Ovary (tissue), 9 donors: ENCODE data around the gene TFDP1. TPM values are rescaled to one million over a fixed set of nuclear protein-coding genes. Genes with fewer than 3 reads are reported as not detected.

ENCODE experiments used
- DNase-seq, 5 donors: peaks; one replicate each; pipeline ENCODE4 v3.0.0-alpha.2; 2019 to 2020
- H3K27ac ChIP-seq, 2 donors: fragments of 200-600 bp; one replicate each; pipeline versions ENCODE4 v1.5.1 to v1.8.0; 2019 to 2022
- H3K27me3 ChIP-seq: fragments of 200-600 bp; one replicate; pipeline ENCODE4 v1.8.0; 2022
- H3K36me3 ChIP-seq: fragments of 200-600 bp; sonication (generic); one replicate; pipeline ENCODE4 v1.5.1; 2019
- H3K4me1 ChIP-seq: one replicate; pipeline ENCODE4 v1.8.1; 2013; ENCODE audit warnings: mild to moderate bottlenecking, moderate library complexity; ENCODE audit not compliant: insufficient read depth
- H3K4me3 ChIP-seq: fragments of 200-600 bp; sonication (generic); one replicate; pipeline ENCODE4 v1.5.1; 2017
- H3K9me3 ChIP-seq, 2 donors: fragments of 200-600 bp in 1 of 2; sonication (generic) in 1 of 2; one replicate each; pipeline versions ENCODE4 v1.5.1 to v1.8.1; 2013 to 2019; ENCODE audit warnings: mild to moderate bottlenecking in 1 of 2, moderate library complexity in 1 of 2
- EP300 ChIP-seq: sonication (generic); formaldehyde crosslinking; IDR thresholded peaks from one replicate; pipeline ENCODE4 v1.6.1; 2017; ENCODE audit warnings: antibody characterized with exemption
- POLR2A ChIP-seq: fragments of 450-650 bp; IDR thresholded peaks from one replicate; pipeline ENCODE4 v1.6.1; 2017; ENCODE audit warnings: antibody characterized with exemption, mild to moderate bottlenecking, moderate library complexity
- whole genome bisulfite sequencing, 3 donors: extraction: QIAGEN DNeasy Blood & Tissue Kit in 1 of 3; methylation state at CpG; one replicate each; pipeline versions ENCODE4 v1.1.5 to v1.1.7; 2013 to 2017; 5-methylcytosine and 5-hydroxymethylcytosine counted together
- intact Hi-C, 4 donors: fragments of 100-400 bp; cut with DNase I; formaldehyde crosslinking; loops; one replicate each; pipeline versions ENCODE4 v1.11.0 to v1.15.1; 2022 to 2023
- polyA plus RNA-seq, 2 donors: library from polyadenylated mRNA; stranded (reverse); fragments of 200-250 nt in 1 of 2; fragments of 350-450 nt in 1 of 2; fragmentation: Illumina TruSeq in 1 of 2; extraction: RNeasy Lipid Tissue Mini Kit (QIAGEN cat#74804) in 1 of 2; gene quantifications; one replicate each; pipeline ENCODE4 v1.2.3, GENCODE V29; 2013 to 2014
- total RNA-seq, 7 donors: library from RNA; depleted of rRNA in 2 of 7; stranded (reverse); fragments of >200 nt in 2 of 7; fragmentation: NEBNext Ultra II Directional in 3 of 7; extraction: Animal tissue kit (Norgen Biotek cat#: 25700) in 3 of 7; gene quantifications; one replicate each; pipeline versions ENCODE4 v1.1.0 to v1.2.4, GENCODE V29; 2016 to 2023
- TF ChIP-seq, protein P1 (sequence below), 3 donors: fragments of 450-650 bp in 2 of 3; fragments of 200-600 bp in 1 of 3; IDR thresholded peaks; one replicate each; pipeline versions ENCODE4 v1.5.1 to v1.8.0; 2016 to 2022; ENCODE audit warnings: antibody characterized with exemption in 3 of 3, mild to moderate bottlenecking in 1 of 3
- donor health status: DM: no; HTN: no; CAD: no; lungs with moderate emphysema.
- donor health status: DM: no; HTN: no; CAD: no.
- donor health status: Bipolar disorder and iron deficiency.
- donor health status: DM: yes; HTN: yes; CAD: no.
- donor health status: DM: no; HTN: no; CAD: no.
- donor health status: DM: yes; HTN: yes; CAD: no.

Gene TFDP1
- total and polyA plus RNA-seq, 9 donors = 8.8 to 45.6 (median 33.8) TPM

DNA sequence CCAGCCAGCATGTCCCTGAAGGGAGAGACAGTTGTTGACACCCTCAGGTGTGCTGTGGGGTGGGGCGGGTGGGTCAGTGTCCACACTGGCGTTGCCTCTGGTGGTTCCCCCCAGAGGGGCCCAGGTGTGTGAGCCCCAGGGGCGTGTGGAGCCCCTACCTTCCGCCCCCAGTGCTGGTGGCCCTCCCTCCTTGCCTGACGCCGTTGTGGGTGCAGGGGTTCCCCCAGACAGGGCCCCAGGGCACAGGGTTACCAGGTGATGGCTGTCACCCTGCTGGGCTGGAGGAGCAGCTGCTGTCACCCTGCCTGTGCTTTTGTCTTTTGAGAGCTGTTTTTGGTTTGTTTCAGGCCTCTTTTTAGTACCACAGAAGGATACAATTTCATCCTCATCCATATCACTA is 46.3 kb downstream of the TFDP1 start:
- DNase-seq = no peak

DNA sequence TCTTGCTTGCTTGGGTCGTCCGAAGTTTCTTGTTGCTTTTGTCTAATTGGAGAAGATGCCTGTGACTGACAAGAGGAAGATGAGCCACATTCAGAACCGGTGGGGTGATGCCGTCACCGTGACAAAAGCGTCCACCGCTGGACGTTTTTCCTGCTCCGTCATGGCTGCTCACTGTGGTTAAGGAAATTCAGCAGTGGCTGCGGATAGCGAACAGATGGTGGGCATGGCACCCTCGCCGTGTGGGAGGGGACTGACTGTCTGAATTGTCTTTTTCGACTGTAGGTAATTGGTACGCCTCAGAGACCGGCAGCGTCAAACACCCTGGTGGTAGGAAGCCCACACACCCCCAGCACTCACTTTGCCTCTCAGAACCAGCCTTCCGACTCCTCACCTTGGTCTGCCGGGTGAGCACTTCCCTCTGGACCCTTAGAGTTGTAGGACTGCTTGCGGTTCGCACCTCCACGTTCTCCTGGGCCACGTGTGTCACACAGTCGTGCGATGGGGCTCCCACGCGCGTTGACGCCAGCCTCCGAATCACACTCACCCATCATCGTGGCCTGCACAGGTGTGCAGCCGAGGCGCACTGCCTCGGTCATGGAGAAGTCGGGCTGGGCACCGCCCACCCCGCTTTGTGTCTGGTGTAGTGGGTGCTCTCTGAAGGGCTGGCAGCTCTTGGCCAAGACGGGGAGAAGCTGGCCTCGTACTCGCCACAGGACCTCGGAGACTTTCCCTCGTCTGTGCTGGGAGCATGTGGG is 47.0 kb downstream of the TFDP1 start:
- TF ChIP-seq EP300 (no peak), POLR2A (no peak)
- TF ChIP-seq, protein P1, sequence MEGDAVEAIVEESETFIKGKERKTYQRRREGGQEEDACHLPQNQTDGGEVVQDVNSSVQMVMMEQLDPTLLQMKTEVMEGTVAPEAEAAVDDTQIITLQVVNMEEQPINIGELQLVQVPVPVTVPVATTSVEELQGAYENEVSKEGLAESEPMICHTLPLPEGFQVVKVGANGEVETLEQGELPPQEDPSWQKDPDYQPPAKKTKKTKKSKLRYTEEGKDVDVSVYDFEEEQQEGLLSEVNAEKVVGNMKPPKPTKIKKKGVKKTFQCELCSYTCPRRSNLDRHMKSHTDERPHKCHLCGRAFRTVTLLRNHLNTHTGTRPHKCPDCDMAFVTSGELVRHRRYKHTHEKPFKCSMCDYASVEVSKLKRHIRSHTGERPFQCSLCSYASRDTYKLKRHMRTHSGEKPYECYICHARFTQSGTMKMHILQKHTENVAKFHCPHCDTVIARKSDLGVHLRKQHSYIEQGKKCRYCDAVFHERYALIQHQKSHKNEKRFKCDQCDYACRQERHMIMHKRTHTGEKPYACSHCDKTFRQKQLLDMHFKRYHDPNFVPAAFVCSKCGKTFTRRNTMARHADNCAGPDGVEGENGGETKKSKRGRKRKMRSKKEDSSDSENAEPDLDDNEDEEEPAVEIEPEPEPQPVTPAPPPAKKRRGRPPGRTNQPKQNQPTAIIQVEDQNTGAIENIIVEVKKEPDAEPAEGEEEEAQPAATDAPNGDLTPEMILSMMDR (IDR thresholded peaks at IDR 0.05) = no peak
- no peak overlapping the region for H3K27ac ChIP-seq
- peak in 1 of 5 donors; percentile 21 for DNase-seq
- no peak overlapping the region for H3K4me3 ChIP-seq
- H3K36me3 ChIP-seq = no peaks in the 10 kb centered on the region
- H3K9me3 ChIP-seq = no peaks in the 10 kb centered on the region
- no peaks in the 10 kb centered on the region for H3K4me1 ChIP-seq
- 92 to 94% (median 93%) methylated on average over 42 of the region's 42 CpGs for WGBS, 3 donors
- H3K27me3 ChIP-seq = no peaks in the 10 kb centered on the region
- intact Hi-C loops = no loop called here

More for the DNA sequence above, 46.3 kb downstream of the TFDP1 start:
- TF ChIP-seq EP300 (no peak), POLR2A (no peak)
- TF ChIP-seq, protein P1 (IDR thresholded peaks at IDR 0.05) = no peak
- Histone ChIP-seq H3K4me3 (no peak overlapping the region), H3K27me3 (no peaks in the 10 kb centered on the region), H3K27ac (no peak overlapping the region), H3K36me3 (no peaks in the 10 kb centered on the region), H3K4me1 (peaks cover 2% of the 10 kb centered on the region), H3K9me3 (no peaks in the 10 kb centered on the region)
- intact Hi-C loops = no loop called here
- 86 to 93% (median 91%) methylated on average over 6 of the region's 6 CpGs for WGBS, 3 donors

DNA sequence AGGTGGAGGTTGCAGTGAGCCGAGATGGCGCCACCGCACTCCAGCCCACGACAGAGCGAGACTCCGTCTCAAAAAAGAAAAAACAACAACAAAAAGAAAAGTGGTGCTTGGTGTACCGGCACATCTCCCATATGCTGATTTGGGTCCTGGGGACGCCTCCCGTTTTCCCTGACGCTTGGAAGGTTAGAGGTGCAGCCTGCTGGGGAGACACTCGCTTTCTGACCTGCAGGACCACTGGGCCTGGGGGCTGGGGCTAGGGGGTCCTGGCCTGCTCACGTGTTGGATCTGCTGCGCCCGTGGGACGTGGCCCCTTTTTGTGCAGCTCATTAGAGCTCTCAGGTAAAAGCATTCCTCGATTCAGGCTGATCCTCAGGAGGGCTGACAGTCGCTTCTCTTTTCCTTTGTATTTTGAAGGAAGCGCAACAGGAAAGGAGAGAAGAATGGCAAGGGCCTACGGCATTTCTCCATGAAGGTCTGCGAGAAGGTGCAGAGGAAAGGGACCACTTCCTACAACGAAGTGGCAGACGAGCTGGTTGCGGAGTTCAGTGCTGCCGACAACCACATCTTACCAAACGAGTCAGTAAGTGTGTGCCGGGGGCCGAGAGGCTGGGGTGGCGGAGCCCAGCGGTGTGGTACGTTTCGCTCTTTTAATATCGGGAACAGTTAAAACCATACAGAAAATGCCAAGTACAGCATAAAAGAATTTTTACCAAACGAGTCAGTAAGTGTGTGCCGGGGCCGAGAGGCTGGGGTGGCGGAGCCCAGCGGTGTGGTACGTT is 48.3 kb downstream of the TFDP1 start:
- H3K36me3 ChIP-seq = no peaks in the 10 kb centered on the region
- peak in 1 of 5 donors; percentile 25 for DNase-seq
- H3K27me3 ChIP-seq = no peaks in the 10 kb centered on the region
- TF ChIP-seq, protein P1 (IDR thresholded peaks at IDR 0.05) = no peak
- TF ChIP-seq POLR2A (no peak), EP300 (no peak)
- H3K9me3 ChIP-seq = no peaks in the 10 kb centered on the region
- H3K27ac ChIP-seq = no peak overlapping the region
- intact Hi-C loops = no loop called here
- no peak overlapping the region for H3K4me3 ChIP-seq
- WGBS, 3 donors = 95% methylated on average over 38 of the region's 38 CpGs
- no peaks in the 10 kb centered on the region for H3K4me1 ChIP-seq

DNA sequence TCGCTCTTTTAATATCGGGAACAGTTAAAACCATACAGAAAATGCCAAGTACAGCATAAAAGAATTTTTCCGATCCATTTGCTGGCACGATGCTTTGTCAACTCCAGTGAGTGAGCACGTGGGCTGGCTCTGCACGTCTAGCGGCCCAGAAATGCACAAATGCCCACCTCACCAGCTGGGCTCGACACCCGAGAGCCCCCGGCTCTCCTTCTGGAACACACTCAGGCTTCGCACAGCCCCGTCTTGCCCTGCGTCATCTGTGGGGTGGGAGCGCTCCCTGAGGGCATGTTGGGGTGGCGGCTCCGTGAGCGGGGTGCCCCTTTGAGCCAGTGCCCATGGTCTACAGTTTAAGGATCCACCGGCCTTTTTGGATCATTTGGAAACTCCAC is 48.9 kb downstream of the TFDP1 start:
- TF ChIP-seq, protein P1 (IDR thresholded peaks at IDR 0.05) = no peak
- TF ChIP-seq EP300 (no peak), POLR2A (no peak)

More for the DNA sequence above, 48.9 kb downstream of the TFDP1 start:
- Histone ChIP-seq H3K9me3 (no peaks in the 10 kb centered on the region), H3K4me1 (no peaks in the 10 kb centered on the region), H3K36me3 (no peaks in the 10 kb centered on the region), H3K27me3 (no peaks in the 10 kb centered on the region), H3K4me3 (no peak overlapping the region), H3K27ac (no peak overlapping the region)
- WGBS, 3 donors = 96 to 97% (median 96%) methylated on average over 18 of the region's 18 CpGs
- intact Hi-C loops = no loop called here
- DNase-seq = no peak
